OCI-LY7 (cell line): Measurements from ENCODE around the gene MYCN.

Source experiments
- CTCF ChIP-seq: fragments of 200-600 bp; sonication (generic); conservative IDR thresholded peaks from 2 replicates; pipeline ENCODE4 v1.5.1; 2014; ENCODE audit warnings: mild to moderate bottlenecking, antibody characterized with exemption, low read length, moderate library complexity, mixed read lengths
- EZH2phosphoT487 ChIP-seq: fragments of 200-600 bp; sonication (generic); IDR thresholded peaks from 2 replicates; pipeline ENCODE4 v1.6.1; 2018; ENCODE audit warnings: low read depth, borderline replicate concordance, mild to moderate bottlenecking, mixed run types, antibody characterized with exemption, low read length, moderate library complexity, mixed read lengths

- TF ChIP-seq CTCF (no peak), EZH2phosphoT487 (no peak)
Measured at GRCh38 chr2:15946983-15947382, 6.6 kb downstream of the MYCN start.
